Ishikawa (cell line): ENCODE data around the gene ERICH6.

Experiments
- CEBPB ChIP-seq: IDR thresholded peaks from 2 replicates; pipeline ENCODE4 v1.6.1; 2012
- FOXM1 ChIP-seq: IDR thresholded peaks from 2 replicates; pipeline ENCODE4 v1.6.1; 2012; ENCODE audit warnings: low read depth, borderline replicate concordance
- MAX ChIP-seq: IDR thresholded peaks from 2 replicates; pipeline ENCODE4 v1.6.1; 2012
- REST ChIP-seq: IDR thresholded peaks from 2 replicates; pipeline ENCODE4 v1.6.1; 2012; ENCODE audit warnings: low read depth, mild to moderate bottlenecking
- TCF12 ChIP-seq: IDR thresholded peaks from 2 replicates; pipeline ENCODE4 v1.6.1; 2012; ENCODE audit warnings: low read depth
- YY1 ChIP-seq: IDR thresholded peaks from 2 replicates; pipeline ENCODE4 v1.6.1; 2012; ENCODE audit warnings: low read depth
- TF ChIP-seq, protein P1 (sequence below): IDR thresholded peaks from 2 replicates; pipeline ENCODE4 v1.6.1; 2012

DNA sequence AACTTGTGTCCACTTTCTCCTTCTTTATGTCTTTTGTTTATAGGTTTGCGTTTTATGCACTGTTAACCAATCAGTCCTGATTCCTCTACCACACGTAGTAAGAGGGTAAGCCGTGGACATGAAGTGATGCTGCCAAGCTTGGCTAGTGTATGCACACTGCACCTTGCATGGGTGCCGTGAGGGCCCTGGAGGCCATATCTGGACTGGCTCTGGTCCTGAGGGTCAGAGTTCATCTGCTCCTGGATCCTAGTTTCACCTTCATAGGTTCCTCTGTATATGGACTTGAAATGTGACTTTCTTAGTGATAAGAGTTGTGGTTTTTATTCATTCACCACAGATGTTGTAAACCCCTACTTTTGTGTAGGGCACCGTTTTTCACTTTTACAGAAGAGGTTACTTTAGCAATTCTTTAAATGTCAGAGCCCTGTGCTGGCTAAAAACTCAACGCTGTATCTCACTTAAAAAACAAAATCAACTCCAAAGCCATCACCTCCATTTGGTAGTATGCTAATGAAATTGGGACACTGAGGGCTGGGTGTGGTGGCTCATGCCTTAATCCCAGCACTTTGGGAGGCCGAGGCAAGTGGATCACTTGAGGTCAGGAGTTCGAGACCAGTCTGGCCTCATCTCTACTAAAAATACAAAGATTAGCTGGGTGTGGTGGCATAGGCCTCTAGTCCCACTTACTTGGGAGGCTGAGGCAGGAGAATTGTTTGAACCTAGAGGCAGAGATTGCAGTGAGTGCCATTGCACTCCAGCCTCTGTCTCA, 36.3 kb upstream of the ERICH6 start:
- TF ChIP-seq MAX (no peak), FOXM1 (no peak), YY1 (no peak), CEBPB (no peak), REST (no peak), TCF12 (no peak)
- TF ChIP-seq, protein P1, sequence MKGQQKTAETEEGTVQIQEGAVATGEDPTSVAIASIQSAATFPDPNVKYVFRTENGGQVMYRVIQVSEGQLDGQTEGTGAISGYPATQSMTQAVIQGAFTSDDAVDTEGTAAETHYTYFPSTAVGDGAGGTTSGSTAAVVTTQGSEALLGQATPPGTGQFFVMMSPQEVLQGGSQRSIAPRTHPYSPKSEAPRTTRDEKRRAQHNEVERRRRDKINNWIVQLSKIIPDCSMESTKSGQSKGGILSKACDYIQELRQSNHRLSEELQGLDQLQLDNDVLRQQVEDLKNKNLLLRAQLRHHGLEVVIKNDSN: no peak
